ENCODE data around the gene MAS1.
"Not testable (repeated sequence)": the region's sequence is repeated elsewhere in the genome, so short reads cannot be mapped to it uniquely, and the experiment has no call there.

MAS1 gene

DNA sequence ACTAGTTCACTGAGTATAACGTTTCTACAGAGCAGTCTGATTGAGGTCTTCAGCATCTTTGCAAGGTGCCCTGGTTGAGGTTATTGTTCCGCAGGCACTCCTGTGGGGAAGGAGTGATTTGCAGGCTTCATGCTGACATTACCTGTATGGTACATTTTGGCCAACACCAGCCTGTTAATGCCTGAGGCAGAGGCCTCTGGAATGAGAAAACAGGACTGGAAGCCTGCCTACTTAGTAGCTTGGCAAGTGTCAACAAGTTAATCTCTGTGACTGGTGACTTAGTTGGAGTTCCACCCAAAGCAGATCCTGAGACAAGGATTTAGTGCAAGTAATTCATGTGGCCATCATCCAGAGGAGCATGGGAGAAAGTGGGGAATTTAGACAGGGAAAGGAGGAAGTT lies 24.6 kb downstream of the MAS1 start:
- Mint-ChIP-seq H3K9me3 (no peaks in the 10 kb centered on the region), H3K36me3 (no peaks in the 10 kb centered on the region)

DNA sequence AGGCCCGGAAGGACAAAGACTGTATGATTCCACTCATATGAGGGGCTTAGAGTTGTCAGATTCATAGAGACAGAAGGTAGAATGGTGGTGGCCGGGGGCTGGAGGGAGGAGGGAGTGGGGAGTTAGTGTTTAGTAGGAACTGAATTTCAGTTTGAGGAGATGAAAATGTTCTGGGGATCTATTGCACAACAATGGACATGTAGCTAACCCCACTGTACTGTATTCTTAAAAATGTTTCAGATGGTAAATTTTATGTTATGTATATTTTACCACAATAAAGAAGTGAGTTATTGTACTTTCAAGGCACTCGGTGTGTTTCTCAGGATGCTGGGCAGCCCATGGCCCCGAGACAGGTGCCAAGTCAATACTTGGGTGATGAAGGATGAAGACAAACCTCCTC lies 25.4 kb downstream of the MAS1 start:
- CTCF ChIA-PET = no interaction called here
- Mint-ChIP-seq H3K27me3 (peaks cover 28% of the 10 kb centered on the region), H3K9me3 (no peaks in the 10 kb centered on the region), H3K4me1 (no peaks in the 10 kb centered on the region), H3K4me3 (no peak overlapping the region), H3K27ac (no peak overlapping the region), H3K36me3 (no peaks in the 10 kb centered on the region)
- DNase-seq = no peak

More for the DNA sequence above, 24.6 kb downstream of the MAS1 start:
- DNase-seq = no peak
- H3K27me3 Mint-ChIP-seq = peaks cover 34% of the 10 kb centered on the region
- H3K27ac Mint-ChIP-seq = no peak overlapping the region
- CTCF ChIA-PET = no interaction called here
- H3K4me1 Mint-ChIP-seq = no peaks in the 10 kb centered on the region
- H3K4me3 Mint-ChIP-seq = no peak overlapping the region

DNA sequence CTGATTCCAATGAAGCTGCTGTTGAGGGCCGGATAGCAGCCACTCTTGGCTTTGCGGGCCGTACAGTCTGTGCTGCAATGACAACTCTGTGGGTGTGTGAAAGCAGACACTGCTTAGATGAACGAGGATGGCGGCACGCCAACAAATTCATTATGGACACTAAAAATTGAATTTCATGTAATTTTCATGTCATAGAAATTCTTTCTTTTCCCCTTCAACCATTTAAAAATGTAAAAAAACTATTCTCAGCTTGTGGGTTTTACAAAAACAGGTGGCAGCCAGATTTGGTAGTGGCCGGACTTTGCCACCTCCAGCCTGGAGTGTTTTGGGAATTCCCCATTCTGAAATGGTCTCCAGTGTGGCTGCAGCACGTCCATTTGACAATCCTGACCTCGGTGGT lies 26.0 kb downstream of the MAS1 start:
- Mint-ChIP-seq H3K27ac (no peak overlapping the region), H3K9me3 (no peaks in the 10 kb centered on the region), H3K4me3 (no peak overlapping the region), H3K36me3 (no peaks in the 10 kb centered on the region), H3K27me3 (peaks cover 26% of the 10 kb centered on the region), H3K4me1 (no peaks in the 10 kb centered on the region)
- no peak for DNase-seq
- CTCF ChIA-PET = no interaction called here

DNA sequence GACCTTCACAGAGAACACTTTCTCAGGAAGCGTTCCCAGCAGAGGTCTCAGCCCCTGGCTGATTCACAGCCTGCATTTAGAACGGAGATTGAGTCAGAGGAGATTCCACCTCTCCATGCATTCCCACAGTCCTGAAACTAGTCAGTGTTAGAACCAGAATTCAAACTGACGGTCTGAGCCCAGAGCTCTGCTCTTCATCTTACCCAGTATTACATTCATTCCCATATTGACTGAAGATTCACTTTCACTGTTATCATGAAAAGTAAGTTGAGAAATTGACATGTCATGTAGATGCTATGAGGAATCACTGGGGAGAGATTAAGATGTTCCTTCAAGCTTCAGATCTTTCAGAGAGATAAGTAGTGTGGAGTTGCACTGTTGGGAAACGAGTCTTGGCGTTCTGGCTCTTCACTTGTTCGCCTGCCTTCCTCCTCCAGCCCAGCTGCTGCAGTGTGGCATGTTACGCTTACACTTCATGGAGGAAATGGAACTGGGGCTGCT lies 28.3 kb downstream of the MAS1 start:
- Mint-ChIP-seq H3K27me3 (peaks cover 28% of the 10 kb centered on the region), H3K4me1 (no peaks in the 10 kb centered on the region), H3K9me3 (no peaks in the 10 kb centered on the region), H3K27ac (no peak overlapping the region), H3K4me3 (no peak overlapping the region), H3K36me3 (no peaks in the 10 kb centered on the region)
- CTCF ChIA-PET = no interaction called here
- no peak for DNase-seq

DNA sequence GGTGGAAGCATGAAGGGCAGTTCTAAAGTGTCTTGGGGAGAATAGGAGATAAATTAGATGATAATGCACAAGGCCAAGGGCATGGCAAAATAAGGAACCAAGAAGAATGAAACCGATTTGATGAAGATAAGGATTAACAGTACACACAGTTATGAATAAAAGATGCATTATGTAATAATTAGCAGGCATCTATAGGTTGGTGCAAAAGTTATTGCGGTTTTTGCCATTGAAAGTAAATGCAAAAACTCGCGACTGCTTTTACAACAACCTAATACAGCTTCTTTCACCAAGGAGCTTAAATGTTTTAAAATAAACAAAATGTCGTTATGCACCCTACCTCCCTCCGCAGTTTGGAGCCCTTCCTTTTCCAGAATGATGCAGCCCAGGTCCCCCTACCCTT lies 29.0 kb downstream of the MAS1 start:
- no peak overlapping the region for H3K27ac Mint-ChIP-seq
- no peak for DNase-seq
- peaks cover 28% of the 10 kb centered on the region for H3K27me3 Mint-ChIP-seq
- H3K9me3 Mint-ChIP-seq = no peaks in the 10 kb centered on the region
- H3K4me1 Mint-ChIP-seq = no peaks in the 10 kb centered on the region
- no peak overlapping the region for H3K4me3 Mint-ChIP-seq
- no peaks in the 10 kb centered on the region for H3K36me3 Mint-ChIP-seq
- CTCF ChIA-PET = no interaction called here

DNA sequence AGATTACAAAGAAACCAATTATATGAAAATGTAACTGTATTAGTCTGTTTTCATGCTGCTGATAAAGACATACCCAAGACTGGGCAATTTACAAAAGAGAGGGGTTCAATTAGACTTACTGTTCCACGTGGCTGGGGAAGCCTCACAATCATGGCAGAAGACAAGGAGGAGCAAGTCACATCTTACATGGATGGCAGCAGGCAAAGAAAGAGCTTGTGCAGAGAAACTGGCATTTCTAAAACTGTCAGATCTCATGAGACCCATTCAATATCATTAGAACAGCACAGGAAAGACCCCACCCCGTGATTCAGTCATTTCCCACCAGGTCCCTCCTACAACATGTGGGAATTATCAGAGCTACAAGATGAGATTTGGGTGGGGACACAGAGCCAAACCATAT lies 33.4 kb downstream of the MAS1 start:
- DNase-seq, H3K27ac Mint-ChIP-seq, H3K4me3 Mint-ChIP-seq, H3K36me3 Mint-ChIP-seq, H3K9me3 Mint-ChIP-seq, H3K4me1 Mint-ChIP-seq, CTCF ChIA-PET: not testable (repeated sequence)
- H3K27me3 Mint-ChIP-seq = peaks cover 27% of the 10 kb centered on the region

DNA sequence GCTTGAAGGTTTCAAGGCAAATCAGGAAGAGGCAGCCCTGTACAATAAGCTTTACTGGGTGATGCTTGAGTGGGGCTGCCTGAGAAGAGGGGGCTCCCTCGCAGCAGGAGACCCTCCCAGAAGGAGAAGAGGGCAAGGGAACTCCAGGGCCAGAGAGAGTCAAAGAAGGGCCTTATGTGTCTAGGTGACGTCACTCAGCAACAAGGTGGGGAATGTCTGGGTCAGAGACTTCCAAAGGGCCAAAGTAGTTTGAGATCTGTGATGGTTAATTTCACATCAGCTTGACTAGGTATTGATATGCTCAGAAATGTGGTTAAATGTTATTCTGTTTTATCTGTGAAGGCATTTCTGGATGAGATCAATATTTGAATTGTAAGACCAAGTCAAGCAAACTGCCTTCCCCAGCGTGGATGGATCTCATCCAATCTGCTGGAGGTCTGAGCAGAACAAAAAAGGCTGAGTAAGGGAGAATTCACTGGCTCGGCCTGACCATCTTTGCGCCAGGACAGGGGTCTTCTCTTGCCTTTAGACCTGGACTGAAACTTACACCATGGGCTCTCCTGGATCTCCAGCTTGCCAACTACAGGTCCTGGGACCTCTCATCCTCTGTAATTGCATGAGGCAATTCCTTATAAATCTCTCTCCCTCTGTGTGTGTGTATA lies 35.9 kb downstream of the MAS1 start:
- no peak for DNase-seq
- H3K9me3 Mint-ChIP-seq = no peaks in the 10 kb centered on the region
- H3K27me3 Mint-ChIP-seq = peaks cover 18% of the 10 kb centered on the region
- H3K4me1 Mint-ChIP-seq = peaks cover 15% of the 10 kb centered on the region
- CTCF ChIA-PET = no interaction called here
- H3K36me3 Mint-ChIP-seq = no peaks in the 10 kb centered on the region
- no peak overlapping the region for H3K27ac Mint-ChIP-seq
- H3K4me3 Mint-ChIP-seq = no peak overlapping the region

DNA sequence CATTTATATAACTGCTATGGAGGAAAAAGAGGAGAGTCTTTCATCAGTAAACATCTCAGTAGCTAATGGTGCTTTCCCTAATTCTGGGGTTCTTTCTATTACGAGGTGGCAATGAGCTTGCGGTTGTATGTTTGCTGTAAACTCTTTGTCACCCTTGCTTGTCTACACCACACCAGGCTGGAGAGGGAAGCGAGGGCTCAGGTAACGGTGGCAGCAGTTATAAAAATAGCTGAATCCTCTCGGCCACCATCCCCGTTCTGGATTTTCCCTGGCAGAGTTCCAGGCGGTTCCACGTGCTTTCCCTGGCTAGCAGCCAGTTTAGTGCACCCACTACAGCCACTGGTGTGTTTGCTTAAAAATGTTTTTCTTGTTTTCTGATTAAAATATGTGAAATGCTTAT lies 39.0 kb downstream of the MAS1 start:
- no peaks in the 10 kb centered on the region for H3K36me3 Mint-ChIP-seq
- DNase-seq = no peak
- CTCF ChIA-PET = interaction anchor here (1.6 to 1.9 kb wide), 2 partner anchors 11 to 755 kb away, joined by 3 to 5 read pairs; no protein-coding TSS in a partner anchor
- peaks cover 19% of the 10 kb centered on the region for H3K27me3 Mint-ChIP-seq
- no peak overlapping the region for H3K27ac Mint-ChIP-seq
- peaks cover 15% of the 10 kb centered on the region for H3K4me1 Mint-ChIP-seq
- H3K4me3 Mint-ChIP-seq = no peak overlapping the region
- H3K9me3 Mint-ChIP-seq = no peaks in the 10 kb centered on the region

DNA sequence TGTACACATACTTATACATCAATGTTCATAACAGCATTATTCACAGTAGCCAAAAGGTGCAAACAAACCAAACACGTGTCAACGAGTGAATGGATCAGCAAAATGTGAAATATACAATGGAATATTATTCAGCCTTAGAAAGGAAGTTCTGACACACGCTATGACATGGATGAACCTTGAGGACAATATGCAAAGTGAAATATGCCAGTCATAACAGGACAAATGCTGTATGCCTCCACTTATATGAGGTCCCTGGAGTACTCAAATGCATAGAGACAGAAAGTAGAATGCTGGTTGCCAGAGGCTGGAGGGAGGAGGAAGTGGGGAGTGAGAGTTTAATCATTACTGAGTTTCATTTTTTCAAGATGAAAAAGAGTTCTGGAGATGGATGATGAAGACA lies 40.3 kb downstream of the MAS1 start:
- DNase-seq = no peak
- Mint-ChIP-seq H3K27ac (peak overlapping the region; percentile 6), H3K27me3 (peaks cover 17% of the 10 kb centered on the region), H3K4me1 (peaks cover 15% of the 10 kb centered on the region), H3K9me3 (peaks cover 5% of the 10 kb centered on the region), H3K4me3 (no peak overlapping the region), H3K36me3 (no peaks in the 10 kb centered on the region)
- CTCF ChIA-PET = interaction anchor here (1.0 to 1.3 kb wide), 2 partner anchors 68 to 526 kb away, joined by 3 read pairs; no protein-coding TSS in a partner anchor

DNA sequence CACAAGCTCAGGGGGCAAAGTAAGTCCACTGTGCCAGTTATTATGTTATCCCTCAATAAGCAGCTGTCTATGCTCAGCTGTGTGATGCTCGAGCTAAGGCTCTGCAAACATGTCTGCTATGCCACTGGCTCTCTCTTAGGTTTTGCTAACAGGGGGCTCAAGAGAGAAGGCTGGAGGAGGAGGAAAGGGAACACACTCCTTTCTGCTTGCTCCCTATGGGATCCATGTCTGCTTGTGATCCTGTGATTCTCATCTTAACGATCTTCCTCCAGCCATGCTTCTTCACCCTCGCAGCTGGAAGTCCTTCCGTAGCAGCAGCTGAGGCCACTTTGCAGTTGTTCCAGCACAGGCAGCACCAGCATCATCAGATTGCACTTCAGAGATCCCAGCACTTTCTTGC lies 41.1 kb downstream of the MAS1 start:
- DNase-seq = no peak
- Mint-ChIP-seq H3K9me3 (peaks cover 5% of the 10 kb centered on the region), H3K4me1 (peaks cover 15% of the 10 kb centered on the region), H3K27ac (no peak overlapping the region), H3K36me3 (no peaks in the 10 kb centered on the region), H3K27me3 (peaks cover 17% of the 10 kb centered on the region), H3K4me3 (no peak overlapping the region)
- CTCF ChIA-PET = interaction anchor here (1.0 to 1.3 kb wide), 2 partner anchors 68 to 526 kb away, joined by 3 read pairs; no protein-coding TSS in a partner anchor

DNA sequence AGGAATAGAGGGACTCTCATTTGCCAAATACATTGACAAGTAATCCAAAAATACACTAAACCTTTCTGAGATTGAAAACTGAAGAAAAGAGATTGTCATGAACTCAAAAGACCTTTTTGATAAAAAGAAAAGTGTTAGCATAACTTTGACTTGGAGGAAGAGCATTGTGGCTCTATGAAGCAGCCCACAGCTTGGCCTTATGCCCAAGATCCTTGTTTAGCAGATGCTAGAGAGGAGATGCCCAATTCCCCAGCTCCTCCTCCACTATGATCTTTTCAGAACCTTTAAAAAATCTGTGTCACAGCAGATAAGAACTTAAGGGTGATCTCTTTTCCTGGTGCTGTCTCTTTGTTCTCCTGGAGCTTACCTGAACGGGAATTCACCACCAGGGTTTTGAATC lies 42.3 kb downstream of the MAS1 start:
- H3K27ac Mint-ChIP-seq = no peak overlapping the region
- H3K36me3 Mint-ChIP-seq = no peaks in the 10 kb centered on the region
- no peak overlapping the region for H3K4me3 Mint-ChIP-seq
- peaks cover 20% of the 10 kb centered on the region for H3K27me3 Mint-ChIP-seq
- H3K4me1 Mint-ChIP-seq = peaks cover 15% of the 10 kb centered on the region
- no peak for DNase-seq
- H3K9me3 Mint-ChIP-seq = peaks cover 5% of the 10 kb centered on the region
- CTCF ChIA-PET = interaction anchor here (1.6 kb wide), 1 partner anchor 212 kb away, joined by 5 read pairs; no protein-coding TSS in a partner anchor

DNA sequence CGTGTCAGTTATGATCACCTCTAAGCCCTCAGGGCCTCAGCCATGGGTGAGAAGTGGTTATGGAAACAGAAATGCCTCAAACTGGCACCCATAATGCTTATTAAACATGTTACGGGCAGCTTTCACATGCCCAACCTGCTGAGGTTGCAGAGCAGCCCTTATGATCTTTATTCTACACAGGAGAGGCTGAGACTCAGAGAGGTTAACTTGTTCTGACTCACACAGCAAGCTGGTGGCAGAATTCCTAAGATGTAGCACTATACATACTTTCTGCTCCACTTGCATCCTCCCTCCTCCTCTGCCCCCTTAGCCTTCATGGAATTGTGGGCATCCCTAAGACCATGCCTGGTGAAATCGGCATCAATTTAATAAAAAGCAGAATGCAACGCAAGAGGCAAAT lies 43.4 kb downstream of the MAS1 start:
- Mint-ChIP-seq H3K27ac (no peak overlapping the region), H3K36me3 (no peaks in the 10 kb centered on the region), H3K27me3 (peaks cover 21% of the 10 kb centered on the region), H3K4me3 (no peak overlapping the region), H3K9me3 (peaks cover 5% of the 10 kb centered on the region), H3K4me1 (peaks cover 15% of the 10 kb centered on the region)
- CTCF ChIA-PET = interaction anchor here (1.4 kb wide), 1 partner anchor 71 kb away, joined by 3 read pairs; no protein-coding TSS in a partner anchor
- DNase-seq = no peak

DNA sequence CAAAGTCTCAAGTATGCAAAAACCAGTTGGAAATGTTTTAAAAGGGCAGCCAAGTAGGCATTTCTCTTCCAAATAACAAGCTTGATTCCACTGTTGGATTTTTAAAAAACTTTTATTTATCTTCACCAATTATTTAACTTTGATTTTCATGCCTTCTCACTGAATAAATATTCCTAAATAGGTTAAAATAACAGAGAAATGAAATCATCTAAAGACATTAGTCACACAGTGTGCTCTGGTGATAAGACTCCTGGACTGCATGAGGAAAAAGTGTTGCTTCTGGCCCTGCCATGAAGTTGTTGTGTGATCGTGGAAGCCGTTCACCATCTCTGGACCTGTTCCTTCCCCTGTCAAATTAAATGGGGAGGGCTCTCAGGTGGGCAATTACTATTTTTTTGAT lies 44.3 kb downstream of the MAS1 start:
- DNase-seq = no peak
- Mint-ChIP-seq H3K36me3 (no peaks in the 10 kb centered on the region), H3K9me3 (peaks cover 5% of the 10 kb centered on the region), H3K4me1 (peaks cover 12% of the 10 kb centered on the region), H3K4me3 (no peak overlapping the region), H3K27me3 (peaks cover 23% of the 10 kb centered on the region), H3K27ac (no peak overlapping the region)
- CTCF ChIA-PET = interaction anchor here (1.4 kb wide), 1 partner anchor 72 kb away, joined by 3 read pairs; no protein-coding TSS in a partner anchor

DNA sequence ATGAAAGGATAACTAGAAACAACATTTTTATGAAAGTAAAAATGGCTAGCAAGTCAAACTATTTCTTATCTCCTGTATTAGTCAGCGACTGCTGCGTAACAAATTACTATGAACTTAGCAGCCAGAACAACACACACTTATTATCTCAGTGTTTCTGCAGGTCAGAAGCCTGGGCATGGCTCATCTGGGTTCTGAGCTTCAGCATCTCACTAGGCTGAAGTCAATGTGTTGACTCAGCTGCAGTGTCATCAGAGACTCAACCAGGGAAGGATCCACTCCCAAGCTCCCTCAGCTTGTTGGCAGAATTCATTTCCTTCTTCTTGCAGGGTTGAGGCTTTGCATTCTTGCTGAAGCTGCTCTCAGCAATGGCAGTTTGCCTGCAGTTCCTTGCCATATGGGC lies 44.8 kb downstream of the MAS1 start:
- H3K27me3 Mint-ChIP-seq = peaks cover 26% of the 10 kb centered on the region
- H3K4me1 Mint-ChIP-seq = peaks cover 7% of the 10 kb centered on the region
- H3K36me3 Mint-ChIP-seq = no peaks in the 10 kb centered on the region
- no peak overlapping the region for H3K4me3 Mint-ChIP-seq
- peaks cover 5% of the 10 kb centered on the region for H3K9me3 Mint-ChIP-seq
- no peak overlapping the region for H3K27ac Mint-ChIP-seq
- DNase-seq = no peak
- CTCF ChIA-PET = no interaction called here

DNA sequence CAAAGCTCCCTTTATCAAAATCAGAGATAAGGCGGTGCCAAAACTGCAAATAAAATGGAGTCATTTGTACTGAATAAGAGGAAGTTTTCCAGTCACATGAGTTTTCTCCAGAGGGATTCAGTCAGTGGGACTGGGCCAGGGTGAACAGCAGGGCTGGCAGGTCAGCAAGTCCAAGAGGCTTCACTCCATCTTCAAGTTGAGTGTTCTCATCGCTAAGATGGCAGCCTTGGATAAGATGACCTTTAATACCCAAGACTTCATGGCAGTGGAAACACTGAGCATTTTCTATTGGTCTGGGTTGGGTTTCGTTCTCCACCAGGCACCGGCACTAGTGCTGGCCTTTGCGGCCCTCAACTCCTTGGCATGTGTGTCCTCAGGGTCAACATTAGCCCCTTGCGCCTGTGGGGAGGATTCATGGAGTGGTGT lies 48.8 kb downstream of the MAS1 start:
- no peak overlapping the region for H3K27ac Mint-ChIP-seq
- peaks cover 11% of the 10 kb centered on the region for H3K9me3 Mint-ChIP-seq
- no peak overlapping the region for H3K4me3 Mint-ChIP-seq
- DNase-seq = no peak
- no peaks in the 10 kb centered on the region for H3K4me1 Mint-ChIP-seq
- no peaks in the 10 kb centered on the region for H3K36me3 Mint-ChIP-seq
- H3K27me3 Mint-ChIP-seq = peaks cover 38% of the 10 kb centered on the region
- CTCF ChIA-PET = interaction anchor here (1.0 to 2.6 kb wide), 2 partner anchors 76 to 248 kb away, joined by 3 to 10 read pairs; partner anchors contain the start of gene SOD2

Data from activated naive CD4-positive, alpha-beta T cell treated with anti-CD3 and anti-CD28 coated beads, Interleukin-2, amount 10 ng/mL, durations not matched to agents 7 days and 5 days (primary cell).